Measurements from ENCODE around the gene PCDH10. TPM values are rescaled to one million over a fixed set of nuclear protein-coding genes. Genes with fewer than 3 reads are reported as not detected.

PCDH10 gene
- total RNA-seq, 2 experiments from 2014 or later, result not detected

DNA sequence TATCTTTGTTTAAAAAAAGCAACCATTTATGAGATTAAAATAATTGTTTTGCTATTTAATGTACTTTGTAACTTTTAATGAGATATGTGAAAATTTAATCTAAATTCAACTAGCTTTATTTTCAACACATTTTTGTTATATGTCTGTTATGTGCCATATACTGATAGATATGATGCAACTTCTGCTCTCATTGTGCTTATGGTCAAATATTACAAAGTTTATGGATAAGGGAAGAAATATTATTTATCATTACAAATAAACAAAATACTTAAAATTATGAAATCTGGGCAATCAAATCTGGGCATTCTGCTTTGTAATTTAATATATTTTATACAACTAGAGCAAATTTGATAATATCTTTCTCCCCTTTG, 40.0 kb downstream of the PCDH10 start:
- intact Hi-C loops (cut with DNase I, micrococcal nuclease), result no loop called here
- DNase-seq, result no peak
- Mint-ChIP-seq H3K4me1 (ENCODE audit: low read depth) (no peaks in the 10 kb centered on the region), H3K27me3 (no peaks in the 10 kb centered on the region), H3K27ac (no peak overlapping the region), H3K9me3 (peaks cover 2% of the 10 kb centered on the region), H3K36me3 (ENCODE audit: low read depth) (no peaks in the 10 kb centered on the region), H3K4me3 (no peak overlapping the region)
- H3K27ac ChIP-seq (ENCODE audit: low read depth in 1 of 2, low read length in 2 of 2), result no peak overlapping the region
- no peak for ATAC-seq (ENCODE audit: poor library complexity)
- POLR2A ChIA-PET, result no interaction called here
- no peaks in the 10 kb centered on the region for H3K27me3 ChIP-seq (ENCODE audit: control insufficient read depth in 1 of 2, insufficient read depth in 2 of 2, low read length in 2 of 2)
- no peak for TF ChIP-seq CTCF (IDR thresholded peaks at IDR 0.05)
- H3K4me1 ChIP-seq (ENCODE audit: insufficient read depth, low read length), result no peaks in the 10 kb centered on the region
- H3K4me3 ChIP-seq (ENCODE audit: low read length), result no peak overlapping the region
- no peaks in the 10 kb centered on the region for H3K36me3 ChIP-seq (ENCODE audit: insufficient read depth, low read length)
- CTCF ChIA-PET, result no interaction called here
- H3K9me3 ChIP-seq (ENCODE audit: control insufficient read depth in 1 of 2, insufficient read depth in 1 of 2, low read length in 2 of 2), result no peaks in the 10 kb centered on the region

GRCh38 chr4:133190098-133190497, 41.0 kb downstream of the PCDH10 start:
- Histone ChIP-seq H3K4me3 (ENCODE audit: low read length) (no peak overlapping the region), H3K27me3 (ENCODE audit: control insufficient read depth in 1 of 2, insufficient read depth in 2 of 2, low read length in 2 of 2) (no peaks in the 10 kb centered on the region), H3K4me1 (ENCODE audit: insufficient read depth, low read length) (no peaks in the 10 kb centered on the region), H3K36me3 (ENCODE audit: insufficient read depth, low read length) (no peaks in the 10 kb centered on the region), H3K9me3 (ENCODE audit: control insufficient read depth in 1 of 2, insufficient read depth in 1 of 2, low read length in 2 of 2) (no peaks in the 10 kb centered on the region), H3K27ac (ENCODE audit: low read depth in 1 of 2, low read length in 2 of 2) (no peak overlapping the region)
- no peak for TF ChIP-seq CTCF (IDR thresholded peaks at IDR 0.05)
- H3K36me3 Mint-ChIP-seq (ENCODE audit: low read depth), result no peaks in the 10 kb centered on the region
- DNase-seq (no peak), ATAC-seq (ENCODE audit: poor library complexity) (no peak)
- no peaks in the 10 kb centered on the region for H3K27me3 Mint-ChIP-seq
- ChIA-PET CTCF (no interaction called here), POLR2A (no interaction called here)
- intact Hi-C loops (cut with DNase I, micrococcal nuclease), result no loop called here
- no peak overlapping the region for H3K4me3 Mint-ChIP-seq
- no peak overlapping the region for H3K27ac Mint-ChIP-seq
- H3K9me3 Mint-ChIP-seq, result peaks cover 2% of the 10 kb centered on the region
- H3K4me1 Mint-ChIP-seq (ENCODE audit: low read depth), result no peaks in the 10 kb centered on the region

GRCh38 chr4:133208694-133209285, 59.7 kb downstream of the PCDH10 start:
- no peak for TF ChIP-seq CTCF (IDR thresholded peaks at IDR 0.05)
- Mint-ChIP-seq H3K9me3 (peaks cover 6% of the 10 kb centered on the region), H3K36me3 (ENCODE audit: low read depth) (no peaks in the 10 kb centered on the region), H3K4me3 (no peak overlapping the region), H3K4me1 (ENCODE audit: low read depth) (no peaks in the 10 kb centered on the region), H3K27ac (no peak overlapping the region), H3K27me3 (no peaks in the 10 kb centered on the region)
- H3K4me1 ChIP-seq (ENCODE audit: insufficient read depth, low read length), result no peaks in the 10 kb centered on the region
- ATAC-seq (ENCODE audit: poor library complexity) (no peak), DNase-seq (no peak)
- ChIA-PET POLR2A (no interaction called here), CTCF (no interaction called here)
- H3K27me3 ChIP-seq (ENCODE audit: control insufficient read depth in 1 of 2, insufficient read depth in 2 of 2, low read length in 2 of 2), result no peaks in the 10 kb centered on the region
- H3K9me3 ChIP-seq (ENCODE audit: control insufficient read depth in 1 of 2, insufficient read depth in 1 of 2, low read length in 2 of 2), result no peaks in the 10 kb centered on the region
- no peak overlapping the region for H3K4me3 ChIP-seq (ENCODE audit: low read length)
- no peak overlapping the region for H3K27ac ChIP-seq (ENCODE audit: low read depth in 1 of 2, low read length in 2 of 2)
- intact Hi-C loops (cut with DNase I, micrococcal nuclease), result no loop called here
- H3K36me3 ChIP-seq (ENCODE audit: insufficient read depth, low read length), result no peaks in the 10 kb centered on the region
